OCI-LY7 (cell line): ENCODE measurements around the gene METAP2. TPM values are rescaled to one million over a fixed set of nuclear protein-coding genes. Genes with fewer than 3 reads are reported as not detected.
A peak's percentile ranks its signal among the peaks of the same experiment; 100 is the strongest.

Source experiments
- BruUV-seq: library from RNA; stranded (reverse); fragments of 400-500 nt; replicated peaks from 2 replicates; lab custom pipeline; 2021; lab: Mats Ljungman, UMichigan
- CTCF ChIA-PET: fragments of 300-600 bp; sonication (Branson Sonifier 250); formaldehyde crosslinking; loops from one replicate; lab custom pipeline; 2022; ENCODE audit warnings: antibody characterized with exemption; ENCODE audit not compliant: unreplicated experiment; lab: Charles Lee
- POLR2A ChIA-PET: fragments of 300-600 bp; sonication (Branson Sonifier 250); formaldehyde crosslinking; loops from one replicate; lab custom pipeline; 2022; ENCODE audit warnings: antibody characterized with exemption; lab: Charles Lee
- DNase-seq: peaks from one replicate; pipeline ENCODE4 v3.0.0-alpha.2; 2015; ENCODE audit warnings: low spot score
- H2AFZ ChIP-seq: fragments of 200-600 bp; sonication (generic), shearing (Covaris generic); 2 replicates; pipeline ENCODE4 v1.6.1; 2014; ENCODE audit warnings: mild to moderate bottlenecking, antibody characterized with exemption, low read length, moderate library complexity
- H3K27ac ChIP-seq: fragments of 200-600 bp; sonication (generic); 2 replicates; pipeline ENCODE4 v1.5.1; 2014; ENCODE audit warnings: mixed run types, low read depth, mild to moderate bottlenecking, moderate library complexity, low read length, inconsistent platforms; ENCODE audit not compliant: poor library complexity, severe bottlenecking
- H3K36me3 ChIP-seq: fragments of 200-600 bp; sonication (generic); 2 replicates; pipeline ENCODE4 v1.6.1; 2014; ENCODE audit warnings: mild to moderate bottlenecking, antibody characterized with exemption, low read length, moderate library complexity, mixed read lengths; ENCODE audit not compliant: insufficient read depth
- H3K4me1 ChIP-seq: fragments of 200-600 bp; sonication (generic); 2 replicates; pipeline ENCODE4 v1.5.1; 2014; ENCODE audit warnings: mild to moderate bottlenecking, low read length; ENCODE audit not compliant: insufficient read depth, poor library complexity, severe bottlenecking
- H3K4me2 ChIP-seq: fragments of 200-600 bp; sonication (generic); 2 replicates; pipeline ENCODE4 v1.6.1; 2014; ENCODE audit warnings: mild to moderate bottlenecking, low read length
- H3K4me3 ChIP-seq: fragments of 200-600 bp; sonication (generic); 2 replicates; pipeline ENCODE4 v1.5.1; 2014; ENCODE audit warnings: mild to moderate bottlenecking, low read depth, low read length; ENCODE audit not compliant: poor library complexity, severe bottlenecking
- H3K79me2 ChIP-seq: fragments of 200-600 bp; sonication (generic); 2 replicates; pipeline ENCODE4 v1.6.1; 2016; ENCODE audit warnings: low read depth, mild to moderate bottlenecking, low read length, moderate library complexity, mixed read lengths; ENCODE audit not compliant: insufficient read depth
- H3K9me2 ChIP-seq: fragments of 200-600 bp; sonication (generic); 2 replicates; pipeline ENCODE4 v1.6.1; 2016; ENCODE audit warnings: mild to moderate bottlenecking, low read length, mixed read lengths; ENCODE audit not compliant: insufficient read depth
- H3K9me3 ChIP-seq: fragments of 200-600 bp; sonication (generic); 2 replicates; pipeline ENCODE4 v1.6.1; 2014; ENCODE audit warnings: mild to moderate bottlenecking, mixed run types, low read length, mixed read lengths
- H4K20me1 ChIP-seq: fragments of 200-600 bp; sonication (generic); 2 replicates; pipeline ENCODE4 v1.6.1; 2014; ENCODE audit warnings: mild to moderate bottlenecking, antibody characterized with exemption, low read length, moderate library complexity, mixed read lengths; ENCODE audit not compliant: insufficient read depth
- CTCF ChIP-seq: fragments of 200-600 bp; sonication (generic); conservative IDR thresholded peaks from 2 replicates; pipeline ENCODE4 v1.5.1; 2014; ENCODE audit warnings: mild to moderate bottlenecking, antibody characterized with exemption, low read length, moderate library complexity, mixed read lengths
- EZH2phosphoT487 ChIP-seq: fragments of 200-600 bp; sonication (generic); IDR thresholded peaks from 2 replicates; pipeline ENCODE4 v1.6.1; 2018; ENCODE audit warnings: low read depth, borderline replicate concordance, mild to moderate bottlenecking, mixed run types, antibody characterized with exemption, low read length, moderate library complexity, mixed read lengths
- intact Hi-C: fragments of 100-400 bp; cut with micrococcal nuclease; formaldehyde crosslinking; loops from one replicate; pipeline ENCODE4 v1.10.0; 2022; ENCODE audit not compliant: unreplicated experiment
- total RNA-seq, 2 experiments: library from RNA; depleted of rRNA in 1 of 2; stranded (reverse); fragments of >200 nt in 1 of 2; shearing (Covaris generic) in 1 of 2; gene quantifications; 2 replicates each; pipeline ENCODE4 v1.2.3, GENCODE V29; 2014 to 2022

METAP2 gene
- total RNA-seq, 2 experiments from 2014 or later = 90.3 to 177 TPM

GRCh38 chr12:95553197-95553943 is 79.4 kb downstream of the METAP2 start:
- POLR2A ChIA-PET = interaction anchor here (0.5 to 2.2 kb wide), 5 partner anchors 12 to 164 kb away, joined by 3 to 12 read pairs (median 3); no protein-coding TSS in a partner anchor
- no peak for DNase-seq

GRCh38 chr12:95554532-95555071 is 80.7 kb downstream of the METAP2 start:
- Histone ChIP-seq H2AFZ (no peak overlapping the region; the same call in 1 of the 2 replicates), H3K9me2 (no peaks in the 10 kb centered on the region), H3K4me2 (peak overlapping the region; percentile 5; the same call in 1 of the 2 replicates), H3K79me2 (no peaks in the 10 kb centered on the region), H4K20me1 (no peaks in the 10 kb centered on the region), H3K27ac (no peak overlapping the region), H3K4me3 (no peak overlapping the region), H3K4me1 (peaks cover 22% of the 10 kb centered on the region), H3K9me3 (peaks cover under 1% of the 10 kb centered on the region; the same call in 1 of the 2 replicates), H3K36me3 (no peaks in the 10 kb centered on the region)
- POLR2A ChIA-PET = interaction anchor here (0.6 to 2.2 kb wide), 8 partner anchors 9 to 339 kb away, joined by 3 to 12 read pairs (median 4); no protein-coding TSS in a partner anchor
- intact Hi-C loops = no loop called here
- no peak for TF ChIP-seq EZH2phosphoT487
- no peak for TF ChIP-seq CTCF
- BruUV-seq = no TSS peak
- CTCF ChIA-PET = no interaction called here
- DNase-seq = no peak

More at GRCh38 chr12:95553197-95553943, 79.4 kb downstream of the METAP2 start:
- CTCF ChIA-PET = interaction anchor here (0.5 to 0.6 kb wide), 2 partner anchors 217 to 319 kb away, joined by 4 read pairs; no protein-coding TSS in a partner anchor
- no peak overlapping the region for H3K4me2 ChIP-seq
- TF ChIP-seq EZH2phosphoT487 = no peak
- no peak for TF ChIP-seq CTCF
- intact Hi-C loops = no loop called here
- BruUV-seq = no TSS peak
- H2AFZ ChIP-seq = peak overlapping the region; percentile 51; the same call in 1 of the 2 replicates
- peaks cover 22% of the 10 kb centered on the region for H3K4me1 ChIP-seq
- H3K9me2 ChIP-seq = no peaks in the 10 kb centered on the region
- no peak overlapping the region for H3K27ac ChIP-seq
- no peaks in the 10 kb centered on the region for H3K79me2 ChIP-seq
- peaks cover 9% of the 10 kb centered on the region for H3K9me3 ChIP-seq
- H3K36me3 ChIP-seq = no peaks in the 10 kb centered on the region
- no peak overlapping the region for H3K4me3 ChIP-seq
- no peaks in the 10 kb centered on the region for H4K20me1 ChIP-seq
